NCI-H446 treated with DMSO at 0.1 percent for 48 hours (cell line): ENCODE data around the gene ZNF613.
"Not testable (repeated sequence)": the region's sequence is repeated elsewhere in the genome, so short reads cannot be mapped to it uniquely, and the experiment has no call there.

ENCODE experiments used
- DNase-seq: peaks from one replicate; lab custom pipeline; 2025; lab: John Stamatoyannopoulos, UW

ZNF613 gene

GRCh38 chr19:51926784-51927741 lies at the start of gene ZNF613:
Gene ZNF613, plus strand, starts transcription at chr19:51927472. Its CDS starts 8,749 bp downstream, at chr19:51936221.
- DNase-seq: peak; percentile 79

GRCh38 chr19:51882518-51882917 lies 44.8 kb upstream of the ZNF613 start:
- no peak for DNase-seq

DNA sequence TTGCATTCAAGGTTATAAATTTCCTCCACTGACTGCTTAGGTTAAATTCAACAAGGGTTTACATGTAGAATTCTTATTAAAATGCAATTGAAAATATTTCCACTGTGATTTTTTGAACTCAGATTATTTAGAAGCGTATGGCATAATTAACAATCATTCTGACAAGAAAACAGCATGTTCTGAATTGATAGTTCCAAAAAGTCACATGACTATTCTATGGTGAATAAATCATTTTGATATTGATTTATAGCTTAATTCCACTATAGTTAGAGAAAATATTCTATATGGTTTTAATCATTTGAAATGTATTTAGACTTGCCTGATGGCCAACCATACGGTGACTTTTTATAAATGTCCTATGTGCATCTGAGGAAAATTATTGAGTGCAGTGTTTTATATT lies 42.6 kb upstream of the ZNF613 start:
- no peak for DNase-seq

DNA sequence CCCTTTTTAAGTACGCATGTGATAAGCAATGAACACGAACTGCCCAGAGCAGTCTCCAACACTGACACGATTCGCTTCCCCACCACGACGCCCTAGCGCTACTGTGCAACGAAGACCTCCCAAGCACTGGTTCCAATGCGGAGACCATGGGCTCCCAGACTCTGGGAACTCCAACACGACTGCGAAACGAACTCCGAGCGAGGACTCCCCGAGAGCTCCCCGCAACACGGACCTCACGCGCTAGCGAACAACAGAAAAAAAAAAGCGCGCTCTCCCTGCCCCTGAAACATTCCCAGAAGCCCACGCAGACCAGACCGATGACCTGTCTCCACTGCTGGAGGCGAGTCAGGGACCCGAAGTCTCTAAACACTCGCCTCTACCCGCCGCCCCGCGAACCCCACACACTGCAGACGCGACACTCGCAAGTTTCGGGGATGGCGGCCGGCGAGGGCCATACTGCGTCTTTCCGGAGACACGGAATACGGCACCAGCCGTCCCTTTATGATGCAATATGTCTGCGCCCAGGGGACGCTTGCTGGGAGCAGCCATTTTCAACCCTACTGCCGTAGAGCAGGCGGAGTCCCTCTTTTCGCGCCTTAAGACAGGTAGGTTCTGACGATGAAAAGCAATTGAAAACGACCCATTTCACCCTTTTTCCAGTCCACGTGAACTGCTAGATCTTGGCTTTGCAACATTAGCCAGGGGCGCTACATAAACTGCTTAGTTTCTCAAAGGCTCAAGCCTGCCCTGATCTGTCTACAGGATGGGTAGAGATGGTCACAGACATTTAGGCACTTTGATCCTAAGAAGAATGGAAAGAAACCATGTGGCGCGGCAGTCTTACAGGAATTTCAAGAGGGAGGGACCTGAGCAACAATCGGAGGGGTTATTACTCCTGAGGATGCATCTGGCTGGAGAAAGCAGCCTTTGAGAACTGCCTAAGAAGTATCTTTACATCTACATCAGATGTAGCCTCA lies 39.5 kb upstream of the ZNF613 start, which contains the start of gene ZNF577:
TSS of gene ZNF577 (minus strand) at position 430 of the 977 bp plus-strand sequence. CDS start 7,569 bp downstream, outside the sequence.
- DNase-seq: no peak

- no peak for DNase-seq
Observed at GRCh38 chr19:51889934-51890333, 37.3 kb upstream of the ZNF613 start.

- DNase-seq: no peak
Observed at GRCh38 chr19:51891193-51891747, 36.0 kb upstream of the ZNF613 start.

GRCh38 chr19:51901860-51902259 lies 25.4 kb upstream of the ZNF613 start:
- DNase-seq: no peak

DNA sequence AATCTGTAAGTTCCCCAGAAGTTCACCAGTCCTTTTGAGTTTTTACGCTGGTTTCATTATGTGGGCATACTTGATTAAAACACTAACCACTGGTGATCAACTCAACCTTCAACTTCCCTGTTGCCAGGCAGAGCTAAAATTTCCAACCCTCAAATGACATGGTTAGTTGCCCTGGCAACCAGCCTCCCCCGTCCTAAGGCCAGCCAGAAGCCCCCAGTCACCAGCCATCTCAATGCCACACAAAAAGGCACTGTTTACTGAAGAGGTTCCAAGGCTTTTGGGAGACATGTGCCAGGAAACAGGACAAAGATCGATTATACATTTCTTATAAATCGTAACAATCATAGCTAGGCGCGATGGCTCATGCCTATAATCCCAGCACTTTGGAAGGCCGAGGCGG lies 24.1 kb upstream of the ZNF613 start:
- no peak for DNase-seq

GRCh38 chr19:51904331-51905165 lies 22.7 kb upstream of the ZNF613 start, which contains the start of gene ZNF649:
Gene ZNF649, minus strand, starts transcription at chr19:51905017. Its CDS starts 4,910 bp downstream, at chr19:51900107.
- peak; percentile 69 for DNase-seq

GRCh38 chr19:51905206-51905605 lies 22.1 kb upstream of the ZNF613 start:
- no peak for DNase-seq

- not testable (repeated sequence) for DNase-seq
Observed at GRCh38 chr19:51905639-51906038, 21.6 kb upstream of the ZNF613 start.

DNA sequence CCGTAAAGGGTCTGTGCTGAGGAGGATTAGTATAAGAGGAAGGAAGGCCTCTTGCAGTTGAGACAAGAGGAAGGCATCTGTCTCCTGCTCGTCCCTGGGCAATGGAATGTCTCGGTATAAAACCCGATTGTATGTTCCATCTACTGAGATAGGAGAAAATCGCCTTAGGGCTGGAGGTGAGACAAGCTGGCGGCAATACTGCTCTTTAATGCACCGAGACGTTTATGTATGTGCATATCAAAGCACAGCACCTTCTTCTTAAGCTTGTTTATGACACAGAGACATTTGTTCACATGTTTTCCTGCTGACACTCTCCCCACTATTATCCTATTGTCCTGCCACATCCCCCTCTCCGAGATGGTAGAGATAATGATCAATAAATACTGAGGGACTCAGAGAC lies 21.2 kb upstream of the ZNF613 start:
- DNase-seq: not testable (repeated sequence)

DNA sequence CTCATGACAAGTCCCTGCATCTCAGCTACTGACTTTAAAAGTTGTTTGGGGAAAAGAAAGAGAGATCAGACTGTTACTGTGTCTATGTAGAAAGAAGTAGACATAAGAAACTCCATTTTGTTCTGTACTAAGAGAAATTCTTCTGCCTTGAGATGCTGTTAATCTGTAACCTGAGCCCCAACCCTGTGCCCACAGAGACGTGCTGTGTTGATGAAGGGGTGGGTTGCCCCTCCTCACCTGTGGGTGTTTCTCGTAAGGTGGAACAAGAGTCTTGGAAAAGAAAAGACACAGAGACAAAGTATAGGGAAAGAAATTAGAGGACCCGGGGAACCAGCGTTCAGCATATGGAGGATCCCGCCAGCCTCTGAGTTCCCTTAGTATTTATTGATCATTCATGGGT lies 19.3 kb upstream of the ZNF613 start:
- not testable (repeated sequence) for DNase-seq

GRCh38 chr19:51915324-51915867 lies 11.9 kb upstream of the ZNF613 start:
- no peak for DNase-seq

GRCh38 chr19:51916167-51916566 lies 11.1 kb upstream of the ZNF613 start:
- DNase-seq: no peak

DNA sequence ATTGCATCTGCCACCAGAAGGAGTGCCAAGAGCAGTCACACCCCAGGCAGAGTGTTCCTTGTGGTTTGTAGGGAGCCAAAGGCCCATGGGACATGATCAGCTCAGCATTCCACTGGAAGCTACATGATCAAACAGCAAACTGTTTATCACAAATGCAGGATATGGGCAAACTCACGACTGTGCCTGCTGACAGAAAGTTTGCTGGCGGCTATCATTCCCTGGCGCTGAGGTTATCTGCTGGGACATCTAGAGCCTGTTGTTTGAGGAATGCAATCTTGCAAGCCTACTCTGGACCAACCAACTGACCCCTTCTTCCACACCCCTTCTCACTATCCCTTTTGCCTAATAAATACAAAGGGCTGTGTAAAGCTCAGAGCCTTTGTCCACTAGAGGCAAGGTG lies 7.7 kb upstream of the ZNF613 start:
- no peak for DNase-seq

DNA sequence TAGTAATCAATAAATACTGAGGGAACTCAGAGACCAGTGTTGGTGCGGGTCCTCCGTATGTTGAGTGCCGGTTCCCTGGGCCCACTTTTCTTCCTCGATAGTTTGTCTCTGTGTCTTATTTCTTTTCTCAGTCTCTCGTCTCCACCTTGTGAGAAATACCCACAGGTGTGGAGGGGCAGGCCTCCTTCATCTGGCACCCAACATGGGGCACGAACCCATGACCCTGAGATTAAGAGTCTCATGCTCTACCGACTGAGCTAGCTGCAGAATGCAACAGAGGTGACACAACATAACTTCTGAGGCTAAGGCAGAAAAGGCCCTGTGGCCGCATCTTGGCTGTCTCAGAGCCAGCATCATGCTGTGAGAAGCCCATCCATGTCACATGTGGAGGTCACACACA lies 5.3 kb upstream of the ZNF613 start:
- no peak for DNase-seq

DNA sequence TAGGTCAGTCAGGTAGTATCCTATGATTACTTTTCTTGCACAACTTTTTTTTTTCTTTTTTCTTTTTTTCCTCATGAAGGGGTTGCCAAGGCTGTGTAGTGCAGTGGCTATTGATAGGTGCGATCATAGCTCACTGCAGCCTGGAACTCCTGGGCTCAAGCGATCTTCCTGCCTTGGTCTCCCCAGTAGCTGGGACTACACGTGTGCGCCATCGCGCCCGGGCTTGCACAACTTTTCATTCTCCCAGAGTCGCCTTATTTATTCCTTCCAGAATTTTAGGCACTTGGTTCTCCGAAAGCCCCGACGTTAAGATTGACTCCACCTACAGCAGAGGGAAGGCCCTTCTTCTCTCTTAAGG lies 867 bp upstream of the ZNF613 start:
- no peak for DNase-seq

DNA sequence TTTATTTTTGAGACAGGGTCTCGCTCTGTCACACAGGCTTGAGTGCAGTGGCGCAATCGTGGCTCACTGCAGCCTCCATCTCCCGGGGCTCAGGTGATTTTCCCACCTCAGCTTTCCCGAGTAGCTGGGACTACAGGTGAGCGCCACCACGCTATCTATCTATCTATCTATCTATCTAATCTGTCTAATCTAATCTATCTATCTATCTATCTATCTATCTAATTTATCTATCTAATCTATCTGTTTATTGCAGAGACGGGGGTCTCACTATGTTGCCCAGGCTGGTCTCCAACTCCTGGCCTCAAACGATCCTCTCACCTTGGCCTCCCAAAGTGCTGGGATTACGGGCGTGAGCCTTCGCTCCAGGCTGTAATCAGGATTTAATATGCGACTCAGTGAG lies 587 bp downstream of the ZNF613 start:
- DNase-seq: no peak

- no peak for DNase-seq
Observed at GRCh38 chr19:51931921-51932320, 4.6 kb downstream of the ZNF613 start.

GRCh38 chr19:51938936-51939335 lies 11.7 kb downstream of the ZNF613 start:
- DNase-seq: no peak
